ENCODE data around the gene CYSRT1.

DNA sequence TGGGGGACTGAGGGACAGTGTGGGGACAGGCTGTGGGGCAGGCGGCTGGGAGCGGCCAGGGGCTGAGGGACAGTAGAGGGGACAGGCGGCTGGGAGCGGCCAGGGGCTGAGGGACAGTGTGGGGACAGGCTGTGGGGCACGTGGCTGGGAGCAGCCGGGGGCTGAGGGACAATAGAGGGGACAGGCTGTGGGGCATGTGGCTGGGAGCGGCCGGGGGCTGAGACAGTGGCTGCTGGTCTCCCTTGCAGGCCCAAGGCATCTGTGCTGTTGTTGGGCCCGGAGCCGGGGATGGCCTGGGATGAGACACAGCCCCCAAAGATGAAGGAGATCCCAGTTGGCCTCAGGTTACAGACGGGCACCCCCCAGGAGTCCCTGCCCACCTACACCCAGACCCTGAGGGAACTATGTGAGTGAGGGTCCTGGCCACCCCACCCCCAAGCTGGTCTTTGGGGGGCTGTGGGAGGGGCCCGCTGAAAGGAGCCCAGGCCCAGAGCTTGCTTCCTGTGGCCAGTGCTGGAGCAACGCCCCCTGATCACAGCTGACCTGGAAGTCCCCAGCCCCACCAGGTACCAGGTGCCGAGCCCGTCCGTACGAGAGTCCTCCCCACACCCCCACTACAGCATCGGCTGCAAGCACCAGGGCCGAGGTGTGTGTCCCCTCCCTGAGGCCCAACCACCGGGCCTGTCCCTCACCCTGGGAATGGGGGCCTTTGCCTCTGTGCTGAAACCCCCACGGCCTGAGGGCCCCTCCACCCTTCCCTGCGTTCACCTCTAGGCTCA lies 26.7 kb downstream of the CYSRT1 start:
- TF ChIP-seq GATA2 (IDR thresholded peaks at IDR 0.05; ENCODE audit: low read depth, low read length) (no peak), GATA3 (IDR thresholded peaks at IDR 0.05; ENCODE audit: low read depth, low read length) (no peak)

All from SH-SY5Y (cell line).